Keratinocyte (primary cell): ENCODE results near the gene OR4C6. TPM values are rescaled to one million over a fixed set of nuclear protein-coding genes. Genes with fewer than 3 reads are reported as not detected.

ENCODE experiments used
- DNase-seq: peaks from one replicate; pipeline ENCODE4 v3.0.0-alpha.2; 2011; ENCODE audit warnings: low read depth, missing footprints, low spot score
- FAIRE-seq: peaks from 2 replicates; lab custom pipeline; 2011; peaks lifted over from hg19 to GRCh38; lab: Jason Lieb, UNC
- H2AFZ ChIP-seq: 2 replicates; pipeline ENCODE4 v1.6.0; 2012; ENCODE audit warnings: low read length, control low read depth, inconsistent platforms; ENCODE audit not compliant: control insufficient read depth
- H3K27ac ChIP-seq: 2 replicates; pipeline ENCODE4 v1.5.1; 2011; ENCODE audit warnings: low read length; ENCODE audit not compliant: control insufficient read depth, insufficient read depth
- H3K27me3 ChIP-seq: 3 replicates; pipeline ENCODE4 v1.6.0; 2011; ENCODE audit warnings: low read length; ENCODE audit not compliant: control insufficient read depth, insufficient read depth; ENCODE audit errors: extremely low read depth
- H3K36me3 ChIP-seq, 2 experiments: 2 replicates in 1 of 2; 3 replicates in 1 of 2; pipeline ENCODE4 v1.5.1; 2011; ENCODE audit warnings: low read length in 2 of 2, mild to moderate bottlenecking in 1 of 2; ENCODE audit not compliant: control insufficient read depth in 2 of 2, insufficient read depth in 2 of 2; ENCODE audit errors: extremely low read depth in 1 of 2
- H3K4me1 ChIP-seq: 3 replicates; pipeline ENCODE4 v1.5.1; 2011; ENCODE audit warnings: low read length; ENCODE audit not compliant: control insufficient read depth, insufficient read depth; ENCODE audit errors: extremely low read depth
- H3K4me2 ChIP-seq: 3 replicates; pipeline ENCODE4 v1.6.0; 2011; ENCODE audit warnings: low read depth, low read length; ENCODE audit not compliant: control insufficient read depth, insufficient read depth; ENCODE audit errors: extremely low read depth
- H3K4me3 ChIP-seq, 3 experiments: fragments of 200-600 bp in 1 of 3; sonication (generic) in 1 of 3; 2 replicates in 2 of 3; 3 replicates in 1 of 3; pipeline ENCODE4 v1.5.1; 2011 to 2016; ENCODE audit warnings: low read length in 3 of 3, mild to moderate bottlenecking in 3 of 3, control low read depth in 2 of 3, inconsistent platforms in 1 of 3, low read depth in 1 of 3, mixed read lengths in 1 of 3, mixed run types in 1 of 3, moderate library complexity in 1 of 3; ENCODE audit not compliant: control insufficient read depth in 2 of 3, insufficient read depth in 2 of 3; ENCODE audit errors: extremely low read depth in 1 of 3
- H3K79me2 ChIP-seq: 2 replicates; pipeline ENCODE4 v1.6.0; 2012; ENCODE audit warnings: low read length; ENCODE audit not compliant: control insufficient read depth, insufficient read depth
- H3K9ac ChIP-seq: 3 replicates; pipeline ENCODE4 v1.6.0; 2011; ENCODE audit warnings: low read length; ENCODE audit not compliant: control insufficient read depth, insufficient read depth; ENCODE audit errors: extremely low read depth
- H3K9me1 ChIP-seq: 3 replicates; pipeline ENCODE4 v1.6.0; 2011; ENCODE audit warnings: low read length; ENCODE audit not compliant: control insufficient read depth, insufficient read depth; ENCODE audit errors: extremely low read depth
- H3K9me3 ChIP-seq: 2 replicates; pipeline ENCODE4 v1.5.1; 2012; ENCODE audit warnings: low read depth, low read length; ENCODE audit not compliant: control insufficient read depth
- H4K20me1 ChIP-seq: 3 replicates; pipeline ENCODE4 v1.6.0; 2011; ENCODE audit warnings: low read length; ENCODE audit not compliant: control insufficient read depth, insufficient read depth; ENCODE audit errors: extremely low read depth
- CTCF ChIP-seq, 3 experiments: IDR thresholded peaks in 1 of 3; conservative IDR thresholded peaks in 1 of 3; optimal IDR thresholded peaks in 1 of 3; 2 replicates in 2 of 3; 3 replicates in 1 of 3; pipeline versions ENCODE3 to v1.5.1; 2011; ENCODE audit warnings: low read length in 3 of 3, mild to moderate bottlenecking in 3 of 3, moderate library complexity in 2 of 3, control low read depth in 1 of 3, inconsistent platforms in 1 of 3; ENCODE audit not compliant: insufficient read depth in 2 of 3; ENCODE audit errors: extremely low read depth in 1 of 3
- EZH2 ChIP-seq: IDR thresholded peaks from one replicate; pipeline ENCODE4 v1.6.1; 2012; ENCODE audit warnings: inconsistent platforms, mild to moderate bottlenecking, low read length, moderate library complexity
- dilution Hi-C: fragments of 300-500 bp; cut with MboI; formaldehyde crosslinking; loops from one replicate; pipeline ENCODE4 v1.7.0; 2020; ENCODE audit warnings: low sequenced_read_pairs; ENCODE audit not compliant: extremely low pct_ligation_motif_present
- polyA plus RNA-seq, 5 experiments: library from polyadenylated mRNA; depleted of rRNA in 3 of 5; stranded (reverse) in 3 of 5; stranded (forward) in 1 of 5; unstranded in 1 of 5; fragments of >200 nt; gene quantifications; 1 replicate in 1 of 5; 2 replicates in 3 of 5; 3 replicates in 1 of 5; pipeline versions ENCODE4 v1.2.1 to v1.2.3, GENCODE V29; 2011 to 2012; ENCODE audit warnings: missing spikeins in 2 of 5, low read depth in 1 of 5, low replicate concordance in 1 of 5

OR4C6 gene
- polyA plus RNA-seq, 1 donor (not counting 4 experiments of a cell fraction or from before 2014, with no cell fraction given): not detected

- no peak for FAIRE-seq
- Histone ChIP-seq H3K9me1 (no peaks in the 10 kb centered on the region), H3K27ac (no peak overlapping the region)
Observed at GRCh38 chr11:55669376-55669775, 7.4 kb downstream of the OR4C6 start.

GRCh38 chr11:55673860-55674259, 11.9 kb downstream of the OR4C6 start:
- dilution Hi-C loops: no loop called here

More at GRCh38 chr11:55669376-55669775, 7.4 kb downstream of the OR4C6 start:
- dilution Hi-C loops: no loop called here
- no peak overlapping the region for H3K4me2 ChIP-seq
- H3K27me3 ChIP-seq: no peaks in the 10 kb centered on the region
- no peak overlapping the region for H2AFZ ChIP-seq
- DNase-seq: no peak
- TF ChIP-seq EZH2 (no peak), CTCF (optimal IDR thresholded peaks at IDR 0.05 in 1 of 3, IDR thresholded peaks at IDR 0.05 in 1 of 3, conservative IDR thresholded peaks at IDR 0.05 in 1 of 3; ENCODE audit: extremely low read depth in 1 of 3, insufficient read depth in 2 of 3, low read length in 3 of 3) (no peak)
- no peaks in the 10 kb centered on the region for H3K79me2 ChIP-seq
- H3K36me3 ChIP-seq: no peaks in the 10 kb centered on the region
- no peak overlapping the region for H3K9ac ChIP-seq
- H3K9me3 ChIP-seq: peaks cover 2% of the 10 kb centered on the region
- no peaks in the 10 kb centered on the region for H3K4me1 ChIP-seq
- H4K20me1 ChIP-seq: no peaks in the 10 kb centered on the region
- no peak overlapping the region for H3K4me3 ChIP-seq

More at GRCh38 chr11:55673860-55674259, 11.9 kb downstream of the OR4C6 start:
- TF ChIP-seq CTCF (optimal IDR thresholded peaks at IDR 0.05 in 1 of 3, IDR thresholded peaks at IDR 0.05 in 1 of 3, conservative IDR thresholded peaks at IDR 0.05 in 1 of 3; ENCODE audit: extremely low read depth in 1 of 3, insufficient read depth in 2 of 3, low read length in 3 of 3) (no peak), EZH2 (no peak)
- H2AFZ ChIP-seq: no peak overlapping the region
- peaks cover 2% of the 10 kb centered on the region for H3K9me3 ChIP-seq
- H3K4me1 ChIP-seq: no peaks in the 10 kb centered on the region
- H3K27ac ChIP-seq: no peak overlapping the region
- DNase-seq (no peak), FAIRE-seq (no peak)
- H3K9ac ChIP-seq: no peak overlapping the region
- no peaks in the 10 kb centered on the region for H3K36me3 ChIP-seq
- no peak overlapping the region for H3K4me2 ChIP-seq
- no peaks in the 10 kb centered on the region for H3K79me2 ChIP-seq
- H3K4me3 ChIP-seq: no peak overlapping the region
- H3K9me1 ChIP-seq: no peaks in the 10 kb centered on the region
- H3K27me3 ChIP-seq: no peaks in the 10 kb centered on the region
- no peaks in the 10 kb centered on the region for H4K20me1 ChIP-seq
